Smooth muscle cell (in vitro differentiated cells): ENCODE data around the gene TPI1. TPM values are rescaled to one million over a fixed set of nuclear protein-coding genes. Genes with fewer than 3 reads are reported as not detected.

ENCODE experiments used
- DNase-seq: peaks from one replicate; lab custom pipeline; 2025; ENCODE audit not compliant: unreplicated experiment; lab: John Stamatoyannopoulos, UW
- H2AFZ ChIP-seq: fragments of 200-600 bp; sonication (generic); 2 replicates; pipeline ENCODE4 v1.6.0; 2016; ENCODE audit warnings: antibody characterized with exemption, low read depth, mild to moderate bottlenecking
- H3F3A ChIP-seq: fragments of 200-600 bp; sonication (generic); 2 replicates; pipeline ENCODE4 v1.6.0; 2017; ENCODE audit warnings: antibody characterized with exemption, low read depth
- H3K27ac ChIP-seq: fragments of 200-600 bp; sonication (generic); 2 replicates; pipeline ENCODE4 v1.5.1; 2016; ENCODE audit warnings: low read depth, mild to moderate bottlenecking
- H3K27me3 ChIP-seq: fragments of 200-600 bp; sonication (generic); 2 replicates; pipeline ENCODE4 v1.6.1; 2016; ENCODE audit warnings: low read depth, mild to moderate bottlenecking
- H3K36me3 ChIP-seq: fragments of 200-600 bp; sonication (generic); 2 replicates; pipeline ENCODE4 v1.5.1; 2016; ENCODE audit warnings: low read depth
- H3K4me1 ChIP-seq: fragments of 200-600 bp; sonication (generic); 2 replicates; pipeline ENCODE4 v1.5.1; 2016; ENCODE audit warnings: low read depth
- H3K4me2 ChIP-seq: fragments of 200-600 bp; sonication (generic); 2 replicates; pipeline ENCODE4 v1.6.0; 2016; ENCODE audit warnings: mild to moderate bottlenecking
- H3K4me3 ChIP-seq: fragments of 200-600 bp; sonication (generic); 2 replicates; pipeline ENCODE4 v1.5.1; 2016; ENCODE audit warnings: mild to moderate bottlenecking
- H3K79me2 ChIP-seq: fragments of 200-600 bp; sonication (generic); 2 replicates; pipeline ENCODE4 v1.6.0; 2016; ENCODE audit warnings: low read depth, mild to moderate bottlenecking
- H3K9ac ChIP-seq: fragments of 200-600 bp; sonication (generic); 2 replicates; pipeline ENCODE4 v1.6.0; 2016; ENCODE audit warnings: low read depth
- H3K9me3 ChIP-seq: fragments of 200-600 bp; sonication (generic); replicated peaks from 2 replicates; pipeline ENCODE4 v1.5.1; 2016; ENCODE audit warnings: low read depth
- H4K20me1 ChIP-seq: fragments of 200-600 bp; sonication (generic); 2 replicates; pipeline ENCODE4 v1.6.0; 2016; ENCODE audit warnings: low read depth
- WGBS: methylation state at CpG from one replicate; pipeline ENCODE4 v1.1.7; 2016; ENCODE audit warnings: low lambda C conversion rate; 5-methylcytosine and 5-hydroxymethylcytosine counted together
- polyA plus RNA-seq: library from polyadenylated mRNA; unstranded; fragments of >200 nt; fragmentation: Nextera tagmentation; extraction: Ambion mirVana; gene quantifications from 2 replicates; pipeline ENCODE4 v1.2.1, GENCODE V29; 2016
- total RNA-seq: library from RNA; depleted of rRNA; stranded (reverse); fragments of >200 nt; gene quantifications from 2 replicates; pipeline ENCODE4 v1.2.3, GENCODE V29; 2014
- TF ChIP-seq, protein P1 (sequence below): fragments of 200-600 bp; sonication (generic); IDR thresholded peaks from 2 replicates; pipeline ENCODE4 v1.5.1; 2017; ENCODE audit warnings: borderline replicate concordance, mild to moderate bottlenecking, antibody characterized with exemption; ENCODE audit not compliant: insufficient read depth, poor library complexity, severe bottlenecking

Gene TPI1
- total and polyA plus RNA-seq, 2 experiments from 2014 or later, result 1,199 to 2,097 TPM

GRCh38 chr12:6818645-6819044 is 48.7 kb upstream of the TPI1 start:
- TF ChIP-seq, protein P1, sequence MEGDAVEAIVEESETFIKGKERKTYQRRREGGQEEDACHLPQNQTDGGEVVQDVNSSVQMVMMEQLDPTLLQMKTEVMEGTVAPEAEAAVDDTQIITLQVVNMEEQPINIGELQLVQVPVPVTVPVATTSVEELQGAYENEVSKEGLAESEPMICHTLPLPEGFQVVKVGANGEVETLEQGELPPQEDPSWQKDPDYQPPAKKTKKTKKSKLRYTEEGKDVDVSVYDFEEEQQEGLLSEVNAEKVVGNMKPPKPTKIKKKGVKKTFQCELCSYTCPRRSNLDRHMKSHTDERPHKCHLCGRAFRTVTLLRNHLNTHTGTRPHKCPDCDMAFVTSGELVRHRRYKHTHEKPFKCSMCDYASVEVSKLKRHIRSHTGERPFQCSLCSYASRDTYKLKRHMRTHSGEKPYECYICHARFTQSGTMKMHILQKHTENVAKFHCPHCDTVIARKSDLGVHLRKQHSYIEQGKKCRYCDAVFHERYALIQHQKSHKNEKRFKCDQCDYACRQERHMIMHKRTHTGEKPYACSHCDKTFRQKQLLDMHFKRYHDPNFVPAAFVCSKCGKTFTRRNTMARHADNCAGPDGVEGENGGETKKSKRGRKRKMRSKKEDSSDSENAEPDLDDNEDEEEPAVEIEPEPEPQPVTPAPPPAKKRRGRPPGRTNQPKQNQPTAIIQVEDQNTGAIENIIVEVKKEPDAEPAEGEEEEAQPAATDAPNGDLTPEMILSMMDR, result no peak
- WGBS, result 72% methylated on average over 5 of the region's 5 CpGs
- no peak overlapping the region for H3K4me3 ChIP-seq
- no peak overlapping the region for H3K9ac ChIP-seq
- H3K4me1 ChIP-seq, result peaks cover 28% of the 10 kb centered on the region
- no peaks in the 10 kb centered on the region for H3K9me3 ChIP-seq
- no peak overlapping the region for H3K4me2 ChIP-seq
- H3F3A ChIP-seq, result no peaks in the 10 kb centered on the region
- H4K20me1 ChIP-seq, result no peaks in the 10 kb centered on the region
- no peak for DNase-seq
- H3K27ac ChIP-seq, result no peak overlapping the region
- no peaks in the 10 kb centered on the region for H3K79me2 ChIP-seq
- no peaks in the 10 kb centered on the region for H3K36me3 ChIP-seq
- no peak overlapping the region for H2AFZ ChIP-seq
- peaks cover 5% of the 10 kb centered on the region for H3K27me3 ChIP-seq

- H3K9ac ChIP-seq, result no peak overlapping the region
- no peak for DNase-seq
- no peak overlapping the region for H2AFZ ChIP-seq
- peaks cover 28% of the 10 kb centered on the region for H3K4me1 ChIP-seq
- no peak overlapping the region for H3K4me2 ChIP-seq
- TF ChIP-seq, protein P1, result no peak
- no peaks in the 10 kb centered on the region for H4K20me1 ChIP-seq
- 75% methylated on average over 13 of the region's 13 CpGs for WGBS
- no peak overlapping the region for H3K27ac ChIP-seq
- no peaks in the 10 kb centered on the region for H3K36me3 ChIP-seq
- H3K4me3 ChIP-seq, result no peak overlapping the region
- H3K27me3 ChIP-seq, result peaks cover 5% of the 10 kb centered on the region
- no peaks in the 10 kb centered on the region for H3K79me2 ChIP-seq
- no peaks in the 10 kb centered on the region for H3K9me3 ChIP-seq
- H3F3A ChIP-seq, result no peaks in the 10 kb centered on the region
Measured at GRCh38 chr12:6819106-6820030, 48.0 kb upstream of the TPI1 start.

GRCh38 chr12:6820166-6820565 is 47.2 kb upstream of the TPI1 start:
- H3K27ac ChIP-seq, result no peak overlapping the region
- H3K27me3 ChIP-seq, result peaks cover 5% of the 10 kb centered on the region
- H3K4me3 ChIP-seq, result no peak overlapping the region
- H3F3A ChIP-seq, result no peaks in the 10 kb centered on the region
- no peak for DNase-seq
- 56% methylated on average over 5 of the region's 5 CpGs for WGBS
- no peaks in the 10 kb centered on the region for H4K20me1 ChIP-seq
- TF ChIP-seq, protein P1, result no peak
- H3K9ac ChIP-seq, result no peak overlapping the region
- H3K9me3 ChIP-seq, result no peaks in the 10 kb centered on the region
- peaks cover 28% of the 10 kb centered on the region for H3K4me1 ChIP-seq
- no peak overlapping the region for H2AFZ ChIP-seq
- no peak overlapping the region for H3K4me2 ChIP-seq
- no peaks in the 10 kb centered on the region for H3K36me3 ChIP-seq
- no peaks in the 10 kb centered on the region for H3K79me2 ChIP-seq
